Measurements from ENCODE around the gene PCDHA6. TPM values are rescaled to one million over a fixed set of nuclear protein-coding genes. Genes with fewer than 3 reads are reported as not detected.

The PCDHA6 gene
- total and polyA plus RNA-seq, 2 of the 8 experiments (the other 6 are each of a cell fraction or from before 2014, with no cell fraction given), result 0.71 to 7.1 TPM

GRCh38 chr5:140796718-140797095 lies 31.1 kb upstream of the PCDHA6 start:
- Histone ChIP-seq H2BK20ac (ENCODE audit: low read length) (no peak overlapping the region), H3K36me3 (ENCODE audit: control insufficient read depth in 2 of 4, insufficient read depth in 4 of 4, low read length in 3 of 4) (peaks cover 0 to 14% (median 0%) of the 10 kb centered on the region in 4 experiments; a peak in 1 of 8 replicates), H4K20me1 (replicated peaks in 1 of 2; ENCODE audit: control insufficient read depth in 1 of 2, insufficient read depth in 2 of 2, low read length in 2 of 2) (no peaks in the 10 kb centered on the region), H3K4me2 (ENCODE audit: insufficient read depth in 1 of 2, low read depth in 2 of 2, low read length in 2 of 2) (no peak overlapping the region), H2BK120ac (replicated peaks; ENCODE audit: low read depth, low read length) (no peak overlapping the region), H3K79me1 (ENCODE audit: low read depth, low read length) (no peaks in the 10 kb centered on the region), H3K18ac (ENCODE audit: extremely low read depth, low read length) (no peak overlapping the region), H4K8ac (ENCODE audit: extremely low read depth, insufficient read depth, low read length) (peak overlapping the region; percentile 79; the same call in 1 of the 2 replicates), H4K5ac (ENCODE audit: insufficient read length, low read depth, low read length) (no peak overlapping the region), H3K14ac (ENCODE audit: insufficient read length) (no peak overlapping the region), H3K23ac (ENCODE audit: insufficient read length) (no peak overlapping the region), H3K56ac (replicated peaks; ENCODE audit: insufficient read length, low read depth, low read length) (no peak overlapping the region), H3K4ac (replicated peaks; ENCODE audit: insufficient read length, low read depth, low read length) (no peak overlapping the region), H2BK5ac (ENCODE audit: low read depth, low read length) (no peak overlapping the region), H3K9me3 (ENCODE audit: insufficient read depth in 2 of 2, low read depth in 1 of 2, low read length in 1 of 2) (peaks cover 3 to 24% of the 10 kb centered on the region in 2 experiments; a peak in 3 of 4 replicates), H3K4me1 (replicated peaks in 1 of 4; ENCODE audit: control insufficient read depth in 3 of 4, insufficient read depth in 4 of 4, low read length in 3 of 4) (no peaks in the 10 kb centered on the region), H3K9ac (replicated peaks in 1 of 4; ENCODE audit: extremely low read depth in 1 of 4, low read depth in 3 of 4, low read length in 3 of 4) (no peak overlapping the region), H3K27ac (ENCODE audit: low read depth, low read length) (no peak overlapping the region), H2AK5ac (ENCODE audit: low read depth, low read length) (no peak overlapping the region), H3K79me2 (ENCODE audit: control insufficient read depth in 1 of 2, insufficient read depth in 2 of 2, low read length in 2 of 2) (no peaks in the 10 kb centered on the region), H2BK15ac (ENCODE audit: low read length) (no peak overlapping the region), H2BK12ac (ENCODE audit: low read depth, low read length) (no peak overlapping the region), H3K4me3 (ENCODE audit: extremely low read depth in 1 of 4, insufficient read depth in 2 of 4, low read depth in 3 of 4, low read length in 4 of 4) (no peak overlapping the region), H2AFZ (ENCODE audit: low read length) (no peak overlapping the region), H4K91ac (replicated peaks; ENCODE audit: insufficient read length, low read length) (no peak overlapping the region), H3K27me3 (replicated peaks in 1 of 4; ENCODE audit: control insufficient read depth in 3 of 4, extremely low read depth in 1 of 4, insufficient read depth in 3 of 4, low read length in 3 of 4) (no peaks in the 10 kb centered on the region), H3K23me2 (ENCODE audit: low read depth, low read length) (no peaks in the 10 kb centered on the region)
- 96% methylated on average over 23 of the region's 39 CpGs; no CpG with 5 or more reads in 1 of the 2 experiments for WGBS, 2 experiments (ENCODE audit: extremely low coverage in 1 of 2, insufficient coverage in 1 of 2, insufficient read length in 1 of 2, insufficient replicate concordance in 2 of 2, low coverage in 1 of 2, low lambda C conversion rate in 2 of 2, missing lambda C conversion rate in 1 of 2)
- POLR2A ChIA-PET (ENCODE audit: partially characterized antibody), result interaction anchor here (1.6 kb wide), 1 partner anchor 11 kb away, joined by 3 read pairs; the partner anchor contains the start of gene PCDHA1
- CTCF ChIA-PET (ENCODE audit: partially characterized antibody), result interaction anchor here (3.8 to 5.7 kb wide), 2 partner anchors 10 to 44 kb away, joined by 19 to 59 read pairs; partner anchors contain the start of genes PCDHA4 and PCDHA8
- DNase-seq (ENCODE audit: low read depth in 1 of 2, low spot score in 2 of 2) (no peak), FAIRE-seq (no peak)
- TF ChIP-seq POLR2AphosphoS5 (IDR thresholded peaks at IDR 0.05; ENCODE audit: low read depth, low read length), result no peak
- no peak for TF ChIP-seq HDAC2 (IDR thresholded peaks at IDR 0.05; ENCODE audit: borderline replicate concordance in 1 of 2, low read depth in 2 of 2, low read length in 2 of 2)
- TF ChIP-seq EZH2 (IDR thresholded peaks at IDR 0.05; ENCODE audit: low read depth, low read length, severe bottlenecking), result no peak
- TF ChIP-seq ATF2 (IDR thresholded peaks at IDR 0.05; ENCODE audit: low read length), result no peak
- TF ChIP-seq HDAC6 (IDR thresholded peaks at IDR 0.05; ENCODE audit: low read depth, low read length), result no peak
- no peak for TF ChIP-seq BACH1 (IDR thresholded peaks at IDR 0.05; ENCODE audit: low read length)
- no peak for TF ChIP-seq POLR2A (IDR thresholded peaks at IDR 0.05; ENCODE audit: control extremely low read depth in 1 of 2, low read depth in 2 of 2, low read length in 2 of 2)
- no peak for TF ChIP-seq CREB1 (IDR thresholded peaks at IDR 0.05)
- TF ChIP-seq EP300 (IDR thresholded peaks at IDR 0.05; ENCODE audit: borderline replicate concordance in 1 of 2, low read depth in 2 of 2, low read length in 2 of 2), result no peak
- TF ChIP-seq RAD21 (IDR thresholded peaks at IDR 0.05 in 1 of 2, conservative IDR thresholded peaks at IDR 0.05 in 1 of 2; ENCODE audit: low read depth in 2 of 2, low read length in 2 of 2), result no peak
- TF ChIP-seq TEAD4 (IDR thresholded peaks at IDR 0.05; ENCODE audit: low read depth, low read length), result no peak
- no peak for TF ChIP-seq SP1 (IDR thresholded peaks at IDR 0.05; ENCODE audit: low read depth, low read length)
